SK-N-MC (cell line): ENCODE data around the gene PELI1.

Source experiments
- EZH2 ChIP-seq: fragments of 200-600 bp; sonication (generic); IDR thresholded peaks from one replicate; pipeline ENCODE4 v1.6.1; 2017; ENCODE audit warnings: antibody characterized with exemption
- FOXP2 ChIP-seq: optimal IDR thresholded peaks from 2 replicates; pipeline ENCODE3; 2011; ENCODE audit warnings: mild to moderate bottlenecking, moderate library complexity; ENCODE audit not compliant: insufficient read depth; ENCODE audit errors: extremely low read length, control extremely low read depth
- POLR2AphosphoS5 ChIP-seq: IDR thresholded peaks from 2 replicates; pipeline ENCODE4 v1.6.1; 2012; ENCODE audit warnings: mild to moderate bottlenecking, low read depth, low read length, borderline replicate concordance

GRCh38 chr2:64124571-64124970 is 19.6 kb downstream of the PELI1 start:
- TF ChIP-seq POLR2AphosphoS5 (no peak), EZH2 (no peak), FOXP2 (no peak)
